Lung microvascular endothelial cell (primary cell): ENCODE results near the gene TTLL10. TPM values are rescaled to one million over a fixed set of nuclear protein-coding genes. Genes with fewer than 3 reads are reported as not detected.

Experiments used
- DNase-seq, 2 donors: peaks; one replicate each; pipeline versions ENCODE4 v3.0.0 to v3.0.0-alpha.2; 2010; ENCODE audit warnings: low read depth in 2 of 2
- total RNA-seq: library from RNA; depleted of rRNA; stranded (reverse); fragments of >200 nt; gene quantifications from 2 replicates; pipeline ENCODE4 v1.2.1, GENCODE V29; 2014

The TTLL10 gene
- total RNA-seq, 1 donor from 2014 or later = not detected

- DNase-seq = peak; percentile 66 to 80
These were observed 16.2 kb upstream of the TTLL10 start for GRCh38 chr1:1157426-1157913.

- DNase-seq = peak; percentile 29 to 47
These were observed 15.6 kb upstream of the TTLL10 start for GRCh38 chr1:1157914-1158710.

- no peak for DNase-seq
These were observed 13.3 kb upstream of the TTLL10 start for GRCh38 chr1:1160281-1160930.

- no peak for DNase-seq
These were observed 12.5 kb upstream of the TTLL10 start for GRCh38 chr1:1161078-1161682.

GRCh38 chr1:1161683-1162079, 12.0 kb upstream of the TTLL10 start:
- no peak for DNase-seq

GRCh38 chr1:1162597-1163537, 10.8 kb upstream of the TTLL10 start:
- no peak for DNase-seq

GRCh38 chr1:1163538-1164070, 10.1 kb upstream of the TTLL10 start:
- no peak for DNase-seq

- DNase-seq = no peak
These were observed 9.3 kb upstream of the TTLL10 start for GRCh38 chr1:1164361-1164700.

- no peak for DNase-seq
These were observed 8.8 kb upstream of the TTLL10 start for GRCh38 chr1:1164701-1165451.

GRCh38 chr1:1165485-1165884, 8.2 kb upstream of the TTLL10 start:
- no peak for DNase-seq

GRCh38 chr1:1165900-1166421, 7.7 kb upstream of the TTLL10 start:
- no peak for DNase-seq

GRCh38 chr1:1166642-1167397, 6.9 kb upstream of the TTLL10 start:
- no peak for DNase-seq

- no peak for DNase-seq
These were observed 6.3 kb upstream of the TTLL10 start for GRCh38 chr1:1167398-1167821.

GRCh38 chr1:1167841-1168450, 5.7 kb upstream of the TTLL10 start:
- no peak for DNase-seq

- no peak for DNase-seq
These were observed 4.9 kb upstream of the TTLL10 start for GRCh38 chr1:1168451-1169411.

GRCh38 chr1:1169429-1170214, 4.1 kb upstream of the TTLL10 start:
- DNase-seq = no peak
